HG03025 (cell line): Measurements from ENCODE around the gene EXOC3.

Source experiments
- ATAC-seq: cut with Tn5 transposase; IDR thresholded peaks from one replicate; pipeline ENCODE4 v1.9.1; 2021; ENCODE audit warnings: mild to moderate bottlenecking, moderate library complexity; ENCODE audit not compliant: unreplicated experiment, low FRiP score

Gene EXOC3

GRCh38 chr5:453725-454481 is 10.9 kb downstream of the EXOC3 start:
- no peak for ATAC-seq

- no peak for ATAC-seq
Observed at GRCh38 chr5:454936-455335, 12.0 kb downstream of the EXOC3 start.

GRCh38 chr5:455806-456205 is 12.8 kb downstream of the EXOC3 start:
- no peak for ATAC-seq

- no peak for ATAC-seq
Observed at GRCh38 chr5:456351-457194, 13.6 kb downstream of the EXOC3 start.

GRCh38 chr5:457195-457961 is 14.4 kb downstream of the EXOC3 start:
- no peak for ATAC-seq

GRCh38 chr5:458547-459353 is 15.8 kb downstream of the EXOC3 start:
- ATAC-seq: no peak

GRCh38 chr5:459562-460272 is 16.7 kb downstream of the EXOC3 start:
- ATAC-seq: no peak

- no peak for ATAC-seq
Observed at GRCh38 chr5:460273-460625, 17.3 kb downstream of the EXOC3 start.

GRCh38 chr5:462051-462481 is 19.1 kb downstream of the EXOC3 start:
- ATAC-seq: no peak

GRCh38 chr5:463301-463700 is 20.3 kb downstream of the EXOC3 start:
- no peak for ATAC-seq

GRCh38 chr5:463952-464351 is 21.0 kb downstream of the EXOC3 start:
- ATAC-seq: no peak

GRCh38 chr5:464446-464842 is 21.5 kb downstream of the EXOC3 start:
- no peak for ATAC-seq

- no peak for ATAC-seq
Observed at GRCh38 chr5:464843-465590, 22.0 kb downstream of the EXOC3 start.

- no peak for ATAC-seq
Observed at GRCh38 chr5:465591-466403, 22.8 kb downstream of the EXOC3 start.

GRCh38 chr5:466661-467310 is 23.8 kb downstream of the EXOC3 start:
- ATAC-seq: no peak

GRCh38 chr5:468401-468800 is 25.4 kb downstream of the EXOC3 start:
- no peak for ATAC-seq

- ATAC-seq: no peak
Observed at GRCh38 chr5:469752-470483, 26.9 kb downstream of the EXOC3 start.
